Urinary bladder (tissue), 4 donors: Measurements from ENCODE around the gene HES5. TPM values are rescaled to one million over a fixed set of nuclear protein-coding genes. Genes with fewer than 3 reads are reported as not detected.

ENCODE experiments used
- DNase-seq: peaks from one replicate; pipeline ENCODE4 v3.0.0-alpha.2; 2015; ENCODE audit errors: extremely low spot score
- H3K27ac ChIP-seq: one replicate; pipeline ENCODE4 v1.5.1; 2013; ENCODE audit warnings: low read depth, mild to moderate bottlenecking, moderate library complexity
- H3K36me3 ChIP-seq: one replicate; pipeline ENCODE4 v1.6.1; 2013; ENCODE audit warnings: mild to moderate bottlenecking, moderate library complexity; ENCODE audit not compliant: insufficient read depth
- H3K4me1 ChIP-seq: one replicate; pipeline ENCODE4 v1.6.1; 2013; ENCODE audit warnings: mild to moderate bottlenecking, moderate library complexity; ENCODE audit not compliant: insufficient read depth
- H3K4me3 ChIP-seq: one replicate; pipeline ENCODE4 v1.5.1; 2013; ENCODE audit warnings: low read depth, low read length
- WGBS: extraction: QIAGEN DNeasy Blood & Tissue Kit; methylation state at CpG from one replicate; pipeline ENCODE4 v1.1.7; 2013; 5-methylcytosine and 5-hydroxymethylcytosine counted together
- polyA plus RNA-seq: library from polyadenylated mRNA; stranded (reverse); fragments of 200-250 nt; gene quantifications from one replicate; pipeline ENCODE4 v1.2.3, GENCODE V29; 2013
- total RNA-seq: library from RNA; depleted of rRNA; stranded (reverse); fragments of >200 nt; gene quantifications from one replicate; pipeline ENCODE4 v1.2.3, GENCODE V29; 2014
- donor health status: healthy with polysubstance abuse.
- donor health status: healthy.

Gene HES5
- total and polyA plus RNA-seq, 2 donors, result 0.42 to 2.5 TPM

DNA sequence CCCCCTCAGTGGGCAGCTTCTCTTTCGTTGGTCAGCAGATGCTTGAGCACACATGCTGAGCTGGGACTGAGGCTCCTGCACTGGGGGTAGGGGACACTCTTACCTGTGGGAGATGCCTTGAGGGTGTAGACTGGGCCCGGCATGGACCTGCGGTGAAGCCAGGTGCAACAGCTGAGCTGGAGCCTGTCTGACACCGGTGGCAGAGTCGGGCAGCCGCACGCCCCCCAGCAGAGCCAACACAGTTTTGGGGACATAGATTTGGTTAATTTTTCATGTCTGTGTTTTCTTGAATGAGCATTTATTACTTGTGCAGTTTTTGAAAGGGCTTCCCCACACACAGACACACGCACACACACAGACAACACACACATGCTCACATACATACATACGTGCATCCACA, 5.9 kb upstream of the HES5 start:
- Histone ChIP-seq H3K4me3 (no peak overlapping the region), H3K27ac (no peak overlapping the region), H3K36me3 (no peaks in the 10 kb centered on the region), H3K4me1 (no peaks in the 10 kb centered on the region)
- WGBS, result 79% methylated on average over 9 of the region's 9 CpGs
- no peak for DNase-seq

DNA sequence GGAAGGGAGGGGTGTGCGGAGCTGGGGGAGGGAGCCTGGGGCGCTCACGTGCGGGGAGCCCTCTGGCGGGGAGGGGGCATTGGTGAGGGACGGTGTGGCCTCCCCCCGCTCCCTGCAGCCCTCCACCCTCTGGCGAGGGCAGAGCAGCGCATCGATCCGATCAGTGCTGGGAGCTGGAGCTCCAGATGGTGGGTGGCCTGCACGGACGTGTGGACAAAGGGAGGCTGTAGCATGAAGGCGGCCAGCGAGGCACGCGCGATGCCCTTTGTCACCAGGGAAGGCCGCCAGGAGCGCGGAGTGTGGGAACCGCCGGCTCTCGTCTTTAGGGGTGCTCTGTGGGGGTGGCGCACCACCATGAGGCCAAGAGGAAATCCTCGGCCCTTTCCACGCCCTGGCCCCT, 5.4 kb upstream of the HES5 start:
- no peak overlapping the region for H3K27ac ChIP-seq
- WGBS, result 36% methylated on average over 27 of the region's 27 CpGs
- no peaks in the 10 kb centered on the region for H3K36me3 ChIP-seq
- H3K4me1 ChIP-seq, result no peaks in the 10 kb centered on the region
- H3K4me3 ChIP-seq, result no peak overlapping the region
- no peak for DNase-seq

DNA sequence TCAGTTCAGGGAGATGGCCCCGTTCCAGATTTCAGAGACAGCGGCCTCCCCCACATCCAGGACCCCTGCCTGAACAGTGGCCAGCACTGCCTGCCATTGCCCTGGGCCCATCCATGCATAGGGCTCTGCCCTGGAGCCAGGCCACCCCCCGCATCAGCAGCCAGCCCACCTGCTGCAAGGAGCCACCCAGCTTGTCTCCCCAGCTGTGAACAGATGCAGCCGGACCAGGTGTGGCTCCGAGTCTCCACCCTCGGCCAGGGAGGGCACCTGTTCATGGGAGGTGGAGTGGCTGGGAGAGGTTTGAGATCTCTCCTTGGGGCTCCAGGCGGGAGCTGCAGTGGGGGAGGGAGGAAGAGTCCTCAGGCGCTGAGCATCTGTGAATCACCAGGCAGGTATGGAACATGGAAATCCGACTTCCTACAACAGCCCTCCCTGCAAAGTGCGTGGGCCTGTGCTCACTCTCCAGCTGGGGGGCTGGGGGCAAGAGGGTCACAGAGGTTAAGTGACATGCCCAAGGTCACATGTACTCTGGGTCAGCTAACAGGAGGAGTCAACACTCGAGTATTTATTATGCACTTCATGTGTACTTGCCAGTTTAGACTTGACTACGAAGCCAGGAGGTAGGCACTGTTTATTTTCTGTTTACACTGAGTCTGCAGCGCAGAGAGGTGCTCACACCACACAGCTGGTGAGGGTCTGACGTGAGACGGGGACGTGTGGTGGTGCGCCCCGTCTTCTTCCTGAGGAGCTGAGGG, 4.8 kb upstream of the HES5 start:
- no peaks in the 10 kb centered on the region for H3K36me3 ChIP-seq

GRCh38 chr1:2534315-2534686, 4.2 kb upstream of the HES5 start:
- Histone ChIP-seq H3K36me3 (no peaks in the 10 kb centered on the region), H3K27ac (no peak overlapping the region), H3K4me3 (no peak overlapping the region), H3K4me1 (no peaks in the 10 kb centered on the region)
- WGBS, result 35% methylated on average over 7 of the region's 7 CpGs
- DNase-seq, result no peak

More for the DNA sequence above, 4.8 kb upstream of the HES5 start:
- 24% methylated on average over 18 of the region's 18 CpGs for WGBS
- Histone ChIP-seq H3K4me1 (no peaks in the 10 kb centered on the region), H3K27ac (no peak overlapping the region), H3K4me3 (no peak overlapping the region)
- DNase-seq, result no peak

DNA sequence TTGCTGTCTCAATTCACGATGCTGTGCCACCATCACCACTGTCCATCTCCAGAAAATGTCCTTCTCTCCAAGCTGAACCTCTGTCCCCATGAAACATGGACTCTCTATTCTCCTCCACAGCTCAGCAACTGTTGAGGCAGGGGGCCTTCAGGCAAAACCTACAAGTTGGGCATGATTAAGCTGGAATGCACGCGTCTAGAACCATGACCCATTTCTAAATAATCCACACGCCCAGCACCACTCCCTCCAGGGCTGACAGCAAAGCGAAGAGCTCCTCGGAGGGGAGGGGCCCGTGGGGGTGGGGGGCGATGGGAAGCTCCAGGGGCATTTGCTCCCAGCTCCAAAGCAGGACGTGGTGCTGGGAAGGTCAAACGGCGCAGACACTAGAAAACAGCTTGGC, 3.3 kb upstream of the HES5 start:
- Histone ChIP-seq H3K4me3 (no peak overlapping the region), H3K27ac (no peak overlapping the region), H3K4me1 (no peaks in the 10 kb centered on the region), H3K36me3 (no peaks in the 10 kb centered on the region)
- no peak for DNase-seq
- 68% methylated on average over 11 of the region's 11 CpGs for WGBS

GRCh38 chr1:2532485-2533160, 2.6 kb upstream of the HES5 start:
- no peaks in the 10 kb centered on the region for H3K4me1 ChIP-seq
- no peak overlapping the region for H3K4me3 ChIP-seq
- 60% methylated on average over 23 of the region's 23 CpGs for WGBS

GRCh38 chr1:2530513-2531361, 674 bp upstream of the HES5 start:
- WGBS, result 15% methylated on average over 30 of the region's 30 CpGs
- H3K4me3 ChIP-seq, result no peak overlapping the region
- DNase-seq, result no peak
- no peaks in the 10 kb centered on the region for H3K4me1 ChIP-seq
- no peak overlapping the region for H3K27ac ChIP-seq
- no peaks in the 10 kb centered on the region for H3K36me3 ChIP-seq

More at GRCh38 chr1:2532485-2533160, 2.6 kb upstream of the HES5 start:
- no peak for DNase-seq
- Histone ChIP-seq H3K36me3 (no peaks in the 10 kb centered on the region), H3K27ac (no peak overlapping the region)

DNA sequence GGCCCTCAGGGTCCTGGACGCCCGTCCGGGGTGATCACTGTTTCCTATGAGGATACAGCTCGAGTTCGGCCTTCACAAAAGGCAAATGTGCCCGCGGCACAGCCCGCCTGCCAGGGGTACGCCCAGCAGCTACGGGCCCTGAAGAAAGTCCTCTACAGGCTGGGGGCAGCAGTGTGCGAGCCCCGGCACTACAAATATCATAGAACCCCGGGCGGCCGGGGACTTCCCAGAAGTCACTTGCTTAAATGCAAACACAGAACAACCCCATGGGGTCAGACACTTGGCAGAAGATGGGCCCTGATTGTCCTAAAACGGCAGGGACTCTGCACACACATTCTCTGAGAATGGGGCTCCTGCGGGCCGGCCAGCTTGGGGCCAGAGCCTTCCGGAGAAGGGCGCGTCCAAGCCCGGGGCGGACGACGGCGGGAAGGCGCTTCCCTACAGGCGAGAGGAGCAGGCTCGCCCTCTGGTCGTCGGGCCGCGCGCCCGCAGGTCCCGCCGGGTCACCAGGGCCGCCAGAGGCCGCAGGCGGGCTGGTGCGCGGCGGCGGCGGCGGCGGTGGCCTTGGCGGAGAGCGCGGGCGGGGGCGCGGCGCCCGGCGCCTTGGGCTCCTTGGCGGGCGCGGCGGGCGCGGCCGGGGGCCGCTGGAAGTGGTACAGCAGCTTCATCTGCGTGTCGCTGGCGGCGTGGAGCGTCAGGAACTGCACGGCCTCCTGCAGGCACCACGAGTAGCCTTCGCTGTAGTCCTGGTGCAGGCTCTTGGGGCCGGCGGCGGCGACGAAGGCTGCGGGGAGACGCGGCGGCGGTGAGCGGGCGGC, 888 bp downstream of the HES5 start:
- peaks cover 2% of the 10 kb centered on the region for H3K4me1 ChIP-seq
- no peak for DNase-seq
- H3K27ac ChIP-seq, result no peak overlapping the region
- peak overlapping the region; percentile 33 for H3K4me3 ChIP-seq
- 5% methylated on average over 84 of the region's 84 CpGs for WGBS
- H3K36me3 ChIP-seq, result no peaks in the 10 kb centered on the region

DNA sequence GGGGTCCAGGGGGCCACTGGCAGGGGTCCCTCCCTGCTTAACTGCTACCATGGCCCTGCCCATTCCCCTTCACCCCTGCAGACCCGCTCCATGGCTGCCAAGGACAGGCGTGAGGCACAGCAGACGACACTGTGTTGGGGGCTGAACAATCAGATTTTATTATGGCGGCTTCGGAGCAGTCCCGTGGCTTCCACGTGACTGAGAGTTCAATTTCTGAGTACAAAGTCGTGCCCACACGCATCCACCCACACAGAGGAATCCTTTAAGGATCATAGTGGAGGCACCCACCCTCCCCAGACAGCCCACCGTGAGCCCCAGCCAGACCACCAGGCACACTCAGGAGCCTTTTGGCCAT, 1.5 kb downstream of the HES5 start:
- Histone ChIP-seq H3K36me3 (no peaks in the 10 kb centered on the region), H3K4me1 (peaks cover 2% of the 10 kb centered on the region), H3K27ac (no peak overlapping the region), H3K4me3 (no peak overlapping the region)
- DNase-seq, result no peak
- WGBS, result 62% methylated on average over 10 of the region's 10 CpGs

DNA sequence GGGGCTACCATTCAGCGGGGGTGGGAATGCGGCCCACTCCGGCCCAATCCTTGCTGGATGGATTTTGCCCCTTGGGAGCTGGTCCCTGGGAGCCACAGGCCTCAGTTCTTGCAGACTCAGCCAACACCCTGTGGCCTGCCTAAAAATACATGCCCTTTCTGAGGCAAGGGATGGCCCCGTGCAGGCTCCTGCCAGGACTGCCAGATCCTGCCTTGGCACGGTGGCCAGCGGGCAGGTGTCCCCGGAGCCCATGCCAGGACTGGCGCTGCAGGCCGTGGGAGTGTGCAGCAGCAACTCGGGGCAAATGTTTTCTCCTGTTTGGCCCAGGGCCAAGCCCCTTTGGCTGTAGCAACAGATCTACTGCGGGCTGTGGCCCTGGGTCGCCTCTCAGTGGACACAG, 2.0 kb downstream of the HES5 start:
- no peak for DNase-seq
- Histone ChIP-seq H3K4me1 (peaks cover 2% of the 10 kb centered on the region), H3K36me3 (no peaks in the 10 kb centered on the region), H3K4me3 (no peak overlapping the region), H3K27ac (no peak overlapping the region)
- 73% methylated on average over 12 of the region's 12 CpGs for WGBS

DNA sequence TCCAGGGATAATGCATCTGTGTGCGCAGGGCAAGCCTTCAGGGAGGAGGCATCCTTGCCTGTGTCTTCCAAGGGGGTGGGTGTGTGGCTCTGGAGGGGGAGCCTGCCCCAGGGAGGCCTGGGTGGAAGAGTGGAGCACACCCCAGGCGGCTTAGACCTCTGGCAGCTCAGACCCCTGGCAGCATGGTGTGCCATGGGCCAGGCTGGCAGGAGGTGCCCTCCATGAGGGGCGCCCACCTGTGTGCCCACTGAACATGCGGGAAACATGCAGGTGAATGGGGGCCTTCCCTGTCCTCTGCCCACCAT, 2.6 kb downstream of the HES5 start:
- 89% methylated on average over 4 of the region's 4 CpGs for WGBS
- Histone ChIP-seq H3K36me3 (no peaks in the 10 kb centered on the region), H3K4me3 (no peak overlapping the region), H3K27ac (no peak overlapping the region), H3K4me1 (peaks cover 2% of the 10 kb centered on the region)
- DNase-seq, result no peak

GRCh38 chr1:2526824-2527555, 3.1 kb downstream of the HES5 start:
- WGBS, result 41% methylated on average over 20 of the region's 20 CpGs
- Histone ChIP-seq H3K27ac (no peak overlapping the region), H3K36me3 (no peaks in the 10 kb centered on the region), H3K4me3 (peak overlapping the region; percentile 71), H3K4me1 (peaks cover 2% of the 10 kb centered on the region)
- no peak for DNase-seq
